Activated CD4-positive, alpha-beta T cell treated with anti-CD3 and anti-CD28 coated beads for 24 hours (primary cell): ENCODE measurements around the gene WBP1.

Source experiments
- DNase-seq, 2 donors: peaks; one replicate each; pipeline ENCODE4 v3.0.0-alpha.2; 2020; ENCODE audit warnings: low read depth in 2 of 2

The WBP1 gene

GRCh38 chr2:74502720-74503505, 44.7 kb downstream of the WBP1 start:
- no peak for DNase-seq

- DNase-seq: no peak
Measured at GRCh38 chr2:74503506-74504475, 45.6 kb downstream of the WBP1 start.

- DNase-seq: no peak
Measured at GRCh38 chr2:74504591-74504990, 46.4 kb downstream of the WBP1 start.

- DNase-seq: no peak
Measured at GRCh38 chr2:74505448-74506246, 47.4 kb downstream of the WBP1 start.

GRCh38 chr2:74507145-74507925, 49.1 kb downstream of the WBP1 start, which contains the start of gene PCGF1:
Gene PCGF1, minus strand, starts transcription at chr2:74507695. Its CDS starts 27 bp downstream, at chr2:74507668.
- DNase-seq: peak; percentile 99

- DNase-seq: no peak
Measured at GRCh38 chr2:74507926-74508520, 49.8 kb downstream of the WBP1 start.

GRCh38 chr2:74510272-74510671, 52.0 kb downstream of the WBP1 start:
- no peak for DNase-seq
